Stimulated activated CD4-positive, alpha-beta T cell treated with anti-CD3 and anti-CD28 coated beads, Interleukin-4, amount 100 ng/mL, for 4 hours (primary cell): ENCODE measurements around the gene PTGES.
A peak's percentile ranks its signal among the peaks of the same experiment; 100 is the strongest.

Source experiments
- DNase-seq, 2 experiments: peaks; one replicate each; pipeline ENCODE4 v3.0.0-alpha.2; 2020

PTGES gene

DNA sequence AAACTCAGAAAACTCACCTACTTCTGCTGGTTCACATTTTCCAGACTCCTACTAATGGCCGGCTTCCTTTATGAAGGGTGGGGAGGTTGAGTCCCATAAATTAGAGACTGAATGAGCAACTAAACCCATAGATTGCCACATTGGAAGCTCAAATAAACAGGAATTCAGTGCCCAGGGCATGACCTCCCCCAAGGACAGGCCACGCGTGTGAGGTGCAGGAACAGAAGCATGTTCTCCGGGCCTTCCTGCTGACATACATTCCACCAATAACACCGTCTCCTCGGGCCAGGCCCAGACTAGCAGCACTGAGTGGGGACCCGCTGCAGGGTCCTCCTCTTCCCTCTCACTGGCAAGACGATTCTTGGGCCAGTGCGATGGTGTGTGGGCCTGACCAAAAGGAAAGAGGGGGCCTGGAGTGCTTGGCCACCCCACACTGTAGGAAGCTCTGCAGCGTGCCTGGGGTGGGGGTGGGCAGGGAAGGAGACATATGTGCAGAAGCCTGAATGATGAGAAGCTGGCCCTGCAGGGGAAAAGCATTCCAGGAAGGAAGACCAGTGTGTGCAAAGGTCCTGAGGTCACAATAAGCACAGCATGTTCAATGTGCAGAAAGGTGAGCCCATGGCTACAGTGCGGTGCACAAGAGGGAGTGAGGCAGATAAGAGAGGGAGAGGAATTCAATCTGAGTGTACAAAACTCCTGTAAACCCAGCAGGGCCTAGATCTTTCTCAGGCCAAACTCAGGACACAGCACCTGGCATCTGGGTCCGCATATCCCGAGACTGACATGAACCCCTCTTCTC, 12.0 kb downstream of the PTGES start:
- no peak for DNase-seq

DNA sequence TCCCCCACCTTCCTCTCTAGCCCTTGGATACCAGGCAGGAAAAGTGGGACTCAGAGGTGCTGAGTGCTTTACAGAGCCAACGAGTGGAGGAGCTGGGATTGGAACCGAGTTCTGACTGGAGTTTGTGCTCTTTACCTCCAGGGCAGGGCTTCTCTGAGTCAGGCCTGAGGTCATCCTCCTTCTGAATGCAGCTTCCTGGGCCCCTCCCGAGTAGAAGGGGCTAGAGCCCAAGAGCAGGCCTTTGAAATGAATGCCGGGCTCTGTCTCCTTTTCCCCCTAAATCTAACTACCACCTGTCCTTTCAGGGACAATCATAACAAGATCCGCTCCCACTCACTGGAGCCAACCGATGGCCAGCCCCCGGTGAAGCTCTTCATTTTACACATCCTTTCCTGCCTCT, 12.7 kb downstream of the PTGES start:
- DNase-seq = no peak

DNA sequence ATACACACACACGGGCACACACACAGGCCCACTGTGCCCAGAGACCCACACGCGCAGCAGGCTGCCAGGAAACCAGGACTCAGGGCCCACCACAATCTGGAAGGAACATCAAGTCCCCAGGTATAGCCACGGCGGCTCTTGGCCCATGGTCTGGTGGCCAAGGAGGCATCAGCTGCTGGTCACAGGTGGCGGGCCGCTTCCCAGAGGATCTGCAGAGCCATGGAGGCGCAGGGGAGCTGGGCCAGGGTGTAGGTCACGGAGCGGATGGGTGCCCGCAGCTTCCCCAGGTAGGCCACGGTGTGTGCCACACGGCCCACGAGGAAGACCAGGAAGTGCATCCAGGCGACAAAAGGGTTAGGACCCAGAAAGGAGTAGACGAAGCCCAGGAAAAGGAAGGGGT, 13.4 kb downstream of the PTGES start:
- no peak for DNase-seq

DNA sequence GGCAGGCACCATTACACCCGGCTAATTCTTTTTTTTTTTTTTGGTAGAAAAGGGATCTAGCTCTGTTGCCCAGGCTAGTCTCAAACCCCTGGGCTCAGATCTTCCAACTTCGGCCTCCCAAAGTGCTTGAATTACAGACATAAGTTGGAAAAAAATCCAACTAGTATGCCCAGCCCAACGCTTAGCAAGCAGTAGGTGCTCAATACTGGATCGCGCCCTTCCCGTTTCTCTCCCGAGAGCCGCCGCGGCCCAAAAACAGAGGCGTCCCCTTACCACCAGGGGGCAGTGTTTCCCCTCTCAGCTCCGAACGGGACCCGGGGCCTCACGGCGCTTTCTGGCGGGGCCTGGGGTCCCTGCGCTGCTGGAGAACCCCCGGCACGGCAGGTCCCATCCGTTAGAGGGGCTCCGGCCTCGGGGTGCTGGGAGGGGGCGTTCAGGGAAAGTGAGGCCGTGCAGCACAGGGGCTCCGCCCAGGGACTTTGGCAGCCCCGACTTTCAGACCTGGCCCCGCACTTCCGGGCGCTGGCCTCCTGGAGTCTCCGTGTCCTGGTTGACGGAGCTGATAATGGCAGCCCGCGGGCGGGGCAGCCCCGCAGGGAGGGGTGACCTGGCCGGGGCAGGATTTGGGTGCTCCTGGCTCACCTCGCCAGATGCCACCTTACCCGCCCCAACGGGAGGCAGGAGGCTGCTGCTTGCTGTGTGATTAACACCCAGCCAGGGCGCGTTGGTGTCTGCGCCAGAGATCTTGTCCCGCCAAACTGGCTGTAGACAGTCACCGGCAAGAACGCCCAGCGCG, 15.2 kb downstream of the PTGES start:
- DNase-seq = peak; percentile 75 to 84

DNA sequence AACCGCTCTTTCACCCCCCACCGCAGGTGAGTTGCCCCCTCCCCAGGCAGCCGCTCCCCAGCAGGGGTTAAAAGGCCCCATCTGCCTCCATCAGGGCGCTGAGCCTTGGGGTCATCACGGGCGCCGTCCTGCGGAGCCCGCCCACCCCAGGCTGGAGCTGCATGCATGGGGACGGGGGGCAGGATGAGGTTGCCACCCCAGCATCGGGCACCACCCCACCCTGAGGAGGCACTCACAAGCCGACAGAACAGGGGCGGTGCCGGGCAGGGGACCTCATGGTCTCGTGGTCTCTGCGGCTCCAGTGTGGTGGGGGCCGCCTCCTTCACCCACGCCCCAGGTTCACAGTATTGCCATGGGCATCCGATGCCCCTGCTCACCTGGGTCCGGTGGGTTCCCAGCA, 16.5 kb downstream of the PTGES start:
- no peak for DNase-seq

DNA sequence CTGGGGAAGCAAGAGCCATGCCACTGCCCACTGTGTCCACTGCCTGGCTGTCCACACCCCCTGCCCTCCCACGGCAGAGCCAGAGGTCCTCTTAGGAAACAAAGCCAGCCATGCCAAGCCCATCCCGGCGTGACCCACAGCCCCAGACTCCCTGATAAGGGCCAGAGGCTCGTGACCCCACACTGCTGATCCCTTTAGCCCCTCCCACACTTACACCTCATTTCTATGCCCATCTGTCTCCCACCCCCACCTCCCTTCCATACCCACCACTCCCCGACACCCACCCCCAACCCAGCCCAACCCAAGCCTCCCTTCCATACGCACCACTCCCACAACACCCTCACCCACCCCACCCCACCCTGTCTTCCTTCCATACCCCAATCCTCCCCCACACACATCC, 17.3 kb downstream of the PTGES start:
- no peak for DNase-seq

DNA sequence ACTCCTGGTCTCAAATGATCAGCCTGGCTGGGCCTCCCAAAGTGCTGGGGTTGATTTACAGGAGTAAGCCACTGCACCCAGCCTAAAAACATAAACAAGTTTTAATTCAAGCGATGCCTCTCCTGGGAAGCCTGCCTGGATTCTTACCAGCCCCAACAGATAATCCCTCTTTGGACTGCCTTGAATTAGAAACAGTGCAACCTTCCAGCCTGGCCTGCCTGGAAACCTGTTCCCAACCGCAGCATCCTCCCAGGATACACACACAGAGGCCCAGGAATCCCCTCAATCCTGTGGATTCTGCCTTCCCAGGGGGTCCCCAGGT, 19.2 kb downstream of the PTGES start:
- DNase-seq = no peak

DNA sequence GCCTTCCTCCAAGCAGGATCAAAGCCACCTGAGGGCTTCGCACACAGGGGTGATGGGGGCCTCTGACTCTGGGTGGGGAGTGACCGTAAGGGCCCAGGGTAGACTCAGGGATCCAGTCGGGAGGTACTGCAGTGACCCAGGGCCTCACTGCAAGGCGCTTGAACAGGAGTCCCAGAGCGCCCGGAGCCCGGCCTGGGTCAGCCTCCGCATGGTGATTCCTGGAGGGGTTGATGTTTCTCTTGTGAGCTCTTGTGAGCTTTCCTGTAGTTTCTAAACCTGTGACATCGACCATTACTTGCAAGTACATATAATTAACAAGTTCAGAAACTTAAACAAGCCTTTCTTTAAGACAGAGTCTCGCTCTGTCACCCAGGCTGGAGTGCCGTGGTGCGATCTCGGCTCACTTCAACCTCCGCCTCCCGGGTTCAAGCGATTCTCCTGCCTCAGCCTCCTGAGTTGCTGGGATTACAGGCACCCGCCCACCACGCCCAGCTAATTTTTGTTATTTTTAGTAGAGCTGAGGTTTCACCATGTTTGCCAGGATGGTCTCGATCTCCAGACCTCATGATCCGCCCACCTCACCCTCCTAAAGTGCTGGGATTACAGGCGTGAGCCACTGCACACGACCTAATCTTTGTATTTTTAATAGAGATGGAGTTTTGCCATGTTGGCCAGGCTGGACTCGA, 19.8 kb downstream of the PTGES start:
- no peak for DNase-seq

DNA sequence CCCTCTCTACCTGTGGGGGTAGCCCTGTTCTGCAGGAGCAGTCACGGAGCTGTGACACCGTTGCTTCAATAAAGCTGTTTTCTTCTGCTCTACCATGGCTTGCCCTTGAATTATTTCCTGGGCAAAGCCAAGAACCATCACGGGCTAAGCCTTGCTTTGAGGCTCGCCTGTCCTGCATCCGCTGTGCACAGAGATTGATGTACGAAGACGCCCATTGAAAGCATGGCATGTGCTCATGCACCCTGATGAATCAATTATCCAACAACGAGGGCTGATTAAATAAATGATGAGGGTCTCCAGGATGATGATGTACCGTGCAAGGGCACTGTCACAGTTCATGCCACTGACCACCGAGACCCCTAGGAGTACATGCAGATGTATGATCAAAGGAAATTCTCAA, 20.7 kb downstream of the PTGES start:
- no peak for DNase-seq

DNA sequence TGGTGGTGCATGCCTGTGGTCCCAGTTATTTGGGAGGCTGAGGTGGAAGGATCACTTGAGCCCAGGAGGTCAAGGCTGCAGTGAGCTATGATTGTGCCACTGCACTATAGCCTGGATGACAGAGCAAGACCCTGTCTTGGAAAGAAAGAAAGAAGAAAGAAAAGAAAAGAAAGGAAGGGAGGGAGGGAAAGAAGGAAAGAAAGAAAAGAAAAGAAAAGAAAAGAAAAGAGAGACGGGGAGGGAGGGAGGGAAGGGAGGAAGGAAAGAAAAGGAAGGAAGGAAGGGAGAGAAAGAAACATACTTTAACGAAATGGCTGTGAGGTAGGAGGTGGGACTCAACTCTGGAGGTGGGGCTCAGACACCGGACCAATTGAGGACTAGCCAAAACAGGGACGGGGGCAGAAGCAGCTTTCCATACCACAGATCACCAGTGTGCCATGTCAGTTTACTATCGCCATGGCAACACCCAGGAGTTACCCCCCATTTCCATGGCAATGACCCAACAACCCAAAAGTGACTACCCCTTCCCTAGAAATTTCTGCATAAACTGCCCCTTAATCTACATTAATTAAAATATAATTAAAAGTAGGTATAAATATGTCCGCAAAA, 21.3 kb downstream of the PTGES start:
- DNase-seq = no peak

DNA sequence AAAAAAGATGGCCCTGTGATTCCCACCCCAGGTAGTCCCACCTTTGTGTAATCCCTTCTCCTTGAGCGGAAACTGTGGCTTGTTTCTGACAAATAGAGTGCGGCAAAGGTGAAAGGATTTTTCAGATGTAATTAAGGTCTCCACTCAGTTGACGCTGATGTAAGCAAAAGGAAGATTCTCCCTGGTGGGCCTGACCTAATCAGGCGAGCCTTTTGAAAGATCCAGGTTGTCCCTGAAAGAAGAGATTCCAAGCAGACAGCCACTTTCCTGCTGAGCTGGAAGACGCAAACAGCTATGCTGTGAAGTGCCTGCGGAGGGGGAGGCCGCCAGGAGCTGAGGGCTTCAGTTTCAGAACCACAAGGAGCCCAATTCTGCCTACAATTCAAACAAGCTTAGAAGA, 24.1 kb downstream of the PTGES start:
- DNase-seq = no peak

DNA sequence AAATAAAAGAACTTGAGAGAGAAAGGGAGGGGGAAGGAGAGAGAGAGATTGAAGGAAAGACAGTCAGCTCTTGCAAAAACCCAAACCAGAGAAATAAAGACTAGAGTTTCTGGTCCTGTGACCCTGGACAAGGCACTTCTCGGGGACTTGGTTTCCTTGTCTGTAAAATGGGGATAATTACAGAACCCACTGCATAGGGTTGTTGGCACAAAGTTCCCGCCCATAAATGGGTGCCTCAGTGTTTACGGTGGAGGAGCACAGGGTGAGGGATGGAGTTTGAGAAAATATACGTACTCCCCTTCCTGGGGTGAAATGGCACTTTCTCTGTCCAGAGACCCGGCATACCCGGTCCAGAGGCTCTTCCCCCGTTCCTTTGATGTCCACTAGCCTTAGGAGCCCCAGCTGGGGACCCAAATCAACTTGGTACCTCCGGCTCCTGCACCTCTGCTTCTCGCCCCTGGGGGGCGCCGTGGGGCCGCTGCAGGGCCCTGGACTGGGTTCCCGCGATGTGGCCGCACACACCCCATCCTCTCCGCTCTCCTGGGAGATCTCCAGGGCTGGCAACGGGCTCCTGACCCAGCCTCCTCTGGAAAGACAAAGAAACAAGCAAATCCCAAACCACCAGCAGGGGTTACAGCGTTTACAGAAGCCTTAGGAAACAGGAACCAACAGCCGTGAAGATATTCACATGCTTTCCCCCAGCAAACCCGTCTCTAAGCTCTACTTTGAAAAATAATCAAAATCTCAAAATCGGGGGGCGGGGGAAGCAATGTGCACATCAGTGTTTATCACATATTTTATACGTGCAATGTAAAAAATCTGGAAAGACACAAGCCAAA, 26.3 kb downstream of the PTGES start:
- peak; percentile 25 to 51 for DNase-seq

DNA sequence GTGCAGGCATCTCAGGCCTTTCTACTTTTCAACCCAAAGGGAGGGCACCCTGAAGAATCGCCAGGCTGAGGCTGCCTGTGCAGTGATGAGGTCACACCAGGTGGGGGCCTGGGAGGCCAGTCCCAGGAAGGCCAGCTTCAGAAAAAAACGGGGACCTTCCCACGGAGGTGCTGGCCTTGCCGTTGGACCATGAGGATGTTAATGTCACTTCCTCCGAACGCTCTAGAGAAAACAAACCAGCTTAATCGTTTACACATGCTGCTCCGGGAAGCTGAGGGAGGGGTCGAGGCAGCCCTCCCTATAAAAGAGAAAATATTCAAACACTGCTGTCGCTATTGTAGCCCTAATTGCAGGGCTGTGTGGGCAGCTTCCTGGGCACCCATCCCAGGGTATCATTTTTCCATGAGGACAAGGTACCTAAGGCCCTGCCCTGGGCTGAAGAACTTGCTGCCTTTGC, 27.0 kb downstream of the PTGES start:
- no peak for DNase-seq

DNA sequence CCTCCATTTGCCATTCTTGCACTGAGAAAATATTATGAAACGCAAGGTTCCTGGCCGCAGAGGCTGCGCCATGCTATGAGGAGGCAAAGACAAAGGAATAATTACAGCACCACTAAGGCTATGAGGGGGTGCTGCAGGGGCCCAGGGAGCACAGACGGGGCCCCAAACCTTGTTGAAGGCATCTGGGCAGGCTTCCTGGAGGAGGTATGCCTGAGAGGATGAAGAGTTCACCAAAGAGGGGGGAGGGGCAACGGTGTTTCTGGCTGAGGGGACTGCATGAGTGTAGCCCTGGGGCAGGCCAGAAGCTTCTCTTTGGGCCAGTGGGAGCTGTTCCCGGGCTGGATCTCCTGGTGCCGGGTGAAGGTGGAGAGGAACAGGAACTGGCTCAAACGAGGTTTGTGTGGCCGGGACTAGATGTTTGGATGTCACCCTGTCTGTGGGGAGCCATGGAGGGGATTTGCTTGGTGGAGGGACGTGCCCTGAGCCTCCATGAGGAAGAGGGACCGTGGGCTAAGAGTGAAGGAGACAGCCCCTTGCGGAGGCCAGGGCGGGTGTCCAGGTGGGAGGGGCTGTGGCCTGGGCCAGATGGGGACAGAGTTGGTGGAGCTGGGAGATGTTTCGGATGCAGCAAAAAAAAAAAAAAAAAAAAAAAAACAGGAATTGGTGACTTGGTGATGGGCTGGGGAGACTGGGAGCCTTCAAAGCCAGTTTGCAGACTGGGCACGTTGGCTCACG, 28.2 kb downstream of the PTGES start:
- no peak for DNase-seq

DNA sequence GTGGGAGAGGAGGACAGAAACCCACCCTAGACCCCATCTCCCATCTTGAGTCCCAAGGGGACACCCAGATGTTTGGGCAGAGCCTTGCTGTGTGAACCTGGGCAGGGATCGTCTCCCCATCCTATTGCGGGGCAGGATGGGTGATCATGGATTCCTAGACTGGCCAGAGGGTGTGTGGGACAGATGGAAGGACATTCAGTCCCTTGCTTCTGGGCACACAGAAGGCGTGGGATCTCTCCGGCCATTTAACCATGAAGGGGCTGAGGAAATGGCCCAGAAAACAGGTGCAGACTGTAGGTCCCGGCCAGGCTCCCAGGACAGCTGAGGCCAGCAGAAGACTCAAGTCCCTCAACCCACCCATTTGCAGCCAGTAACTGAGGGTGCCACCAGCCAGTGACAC, 29.9 kb downstream of the PTGES start:
- DNase-seq = no peak

DNA sequence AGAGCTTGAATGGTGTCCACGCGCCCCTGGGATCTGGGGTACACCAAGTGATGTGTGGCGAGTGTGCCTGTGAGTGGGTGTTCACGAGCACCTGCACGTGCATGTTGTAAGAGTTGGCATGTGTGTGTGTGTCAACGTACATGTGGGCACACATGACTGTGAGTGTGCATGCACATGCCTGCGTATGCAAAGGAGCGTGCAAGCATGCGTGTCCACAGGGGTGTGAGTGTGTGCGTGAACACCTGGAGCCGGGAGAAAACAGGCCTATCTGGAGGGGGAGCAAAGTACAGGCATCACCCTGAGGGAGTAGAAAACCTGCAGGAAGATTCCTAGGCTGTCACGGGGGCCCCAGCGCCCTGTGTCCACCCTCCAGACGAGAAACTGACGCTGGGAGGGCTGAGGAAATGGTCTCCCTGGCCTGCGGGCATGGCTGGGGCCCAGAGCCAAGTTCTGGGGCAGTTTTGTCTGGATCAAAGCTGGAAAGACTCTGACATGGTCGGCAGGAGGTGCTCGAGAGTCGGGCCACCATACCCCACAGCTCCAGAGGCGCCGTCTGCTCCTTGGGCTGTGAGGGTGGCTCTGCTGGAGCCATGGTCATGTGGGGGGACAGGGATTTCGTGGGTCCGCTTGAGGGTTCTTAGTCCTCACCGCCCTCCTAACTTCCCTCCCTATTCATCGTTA, 31.8 kb downstream of the PTGES start:
- DNase-seq = no peak

DNA sequence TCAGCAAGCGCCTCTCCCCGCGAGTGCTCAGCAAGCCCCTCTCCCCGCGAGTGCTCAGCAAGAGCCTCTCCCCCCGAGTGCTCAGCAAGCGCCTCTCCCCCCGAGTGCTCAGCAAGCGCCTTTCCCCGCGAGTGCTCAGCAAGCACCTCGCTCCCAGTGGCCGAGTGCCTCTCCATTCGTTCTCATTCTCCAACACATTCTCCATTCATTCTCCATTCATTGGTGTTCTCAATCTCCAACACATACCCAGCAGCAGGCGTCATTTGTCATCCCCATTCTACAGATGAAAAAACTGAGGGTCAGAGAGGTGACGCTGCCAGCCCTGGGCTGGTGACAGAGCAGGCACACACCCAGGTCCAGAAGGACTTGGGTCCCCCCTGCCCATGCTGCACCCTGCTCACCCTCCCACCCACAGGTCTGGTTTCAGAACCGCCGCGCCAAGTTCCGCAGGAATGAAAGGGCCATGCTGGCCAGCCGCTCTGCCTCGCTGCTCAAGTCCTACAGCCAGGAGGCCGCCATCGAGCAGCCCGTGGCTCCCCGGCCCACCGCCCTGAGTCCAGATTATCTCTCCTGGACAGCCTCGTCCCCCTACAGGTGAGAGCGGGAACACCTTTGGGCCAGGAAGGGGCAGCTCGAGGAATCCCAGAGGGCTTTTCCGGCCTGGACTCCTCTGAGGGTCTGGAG, 32.5 kb downstream of the PTGES start:
- no peak for DNase-seq

DNA sequence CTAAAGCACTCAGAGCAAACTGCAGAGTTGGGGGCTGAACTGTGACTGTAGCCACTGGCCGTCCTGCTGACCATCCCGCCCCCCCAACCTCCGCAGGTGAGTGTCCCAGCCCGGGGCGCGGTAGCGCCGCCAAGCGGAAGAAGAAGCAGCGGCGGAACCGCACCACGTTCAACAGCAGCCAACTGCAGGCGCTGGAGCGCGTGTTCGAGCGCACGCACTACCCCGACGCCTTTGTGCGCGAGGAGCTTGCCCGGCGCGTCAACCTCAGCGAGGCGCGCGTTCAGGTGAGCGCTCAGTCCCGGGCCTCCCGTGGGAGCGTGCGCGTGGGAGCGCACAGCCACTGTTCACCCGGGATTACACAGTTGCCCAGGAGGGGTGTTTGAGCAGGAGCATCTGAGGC, 33.7 kb downstream of the PTGES start:
- DNase-seq = no peak

DNA sequence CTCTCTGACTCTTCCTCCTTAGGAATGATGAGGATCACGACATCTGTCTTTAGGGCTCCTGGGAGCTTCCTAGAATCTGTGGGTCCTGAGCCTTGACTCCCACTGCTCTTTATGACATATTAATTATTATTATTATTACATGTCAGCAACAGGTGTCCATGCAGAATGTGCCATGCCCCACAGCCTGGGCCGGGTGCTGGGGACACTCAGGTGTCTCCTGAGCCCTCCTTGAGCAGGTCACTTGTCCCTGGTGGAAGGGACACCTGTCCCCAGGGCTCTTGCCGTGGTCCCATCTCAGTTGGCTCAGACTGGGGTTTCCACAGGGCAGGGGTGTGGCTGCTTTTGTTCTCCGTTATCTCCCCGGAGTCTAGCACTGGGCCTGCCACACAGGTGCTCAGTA, 34.2 kb downstream of the PTGES start:
- no peak for DNase-seq

DNA sequence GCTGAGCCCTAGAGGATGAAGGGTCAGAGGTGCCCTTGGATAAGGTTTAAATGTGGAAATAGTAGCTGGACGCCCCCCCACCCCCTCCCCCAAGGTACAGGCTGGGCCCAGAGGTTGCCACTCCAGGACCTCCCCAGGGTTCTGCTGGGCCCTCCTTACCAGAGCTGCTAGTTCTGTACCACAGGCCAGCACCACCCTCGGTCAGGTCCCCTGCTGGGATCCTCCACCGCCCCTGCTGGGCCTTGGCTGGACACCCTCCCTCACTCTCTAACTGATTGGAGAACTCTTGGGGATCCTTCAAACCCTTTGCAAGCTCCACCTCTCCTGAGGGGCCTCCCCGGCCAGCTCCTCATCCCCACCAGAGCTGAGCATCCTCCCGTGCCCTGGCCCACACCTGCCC, 34.9 kb downstream of the PTGES start:
- DNase-seq = no peak

DNA sequence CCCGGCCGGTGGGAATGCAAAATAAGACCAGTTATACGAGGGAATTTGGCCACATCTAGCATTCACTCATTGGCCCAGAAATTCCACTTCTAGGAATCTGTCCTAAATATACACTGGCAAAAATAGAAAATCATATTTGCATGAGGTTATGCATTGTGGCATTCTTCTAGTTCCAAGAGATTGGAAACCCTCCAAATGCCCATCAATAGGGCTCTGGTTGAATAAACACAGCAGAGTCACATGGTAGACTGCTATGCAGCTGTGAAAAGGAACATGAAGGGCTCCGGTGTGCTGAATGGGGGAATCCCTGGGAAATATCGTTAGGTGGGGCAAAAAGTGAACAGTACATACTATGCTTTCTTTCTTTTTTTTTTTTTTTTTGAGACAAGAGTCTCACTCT, 36.8 kb downstream of the PTGES start:
- DNase-seq = no peak
